SH-SY5Y (cell line): ENCODE data around the gene SUSD6.

ENCODE experiments used
- GATA2 ChIP-seq: IDR thresholded peaks from 2 replicates; pipeline ENCODE4 v1.6.1; 2011; ENCODE audit warnings: mild to moderate bottlenecking, low read depth, low read length
- GATA3 ChIP-seq: IDR thresholded peaks from 2 replicates; pipeline ENCODE4 v1.6.1; 2011; ENCODE audit warnings: low read depth, mild to moderate bottlenecking, low read length, moderate library complexity

GRCh38 chr14:69573831-69574262 lies 37.5 kb upstream of the SUSD6 start:
- TF ChIP-seq GATA2: no peak
- TF ChIP-seq GATA3: no peak
